Gastroesophageal sphincter (tissue), 3 donors: ENCODE data around the gene CD300E.

Experiments
- POLR2A ChIP-seq, 2 donors: fragments of 450-650 bp; IDR thresholded peaks; one replicate each; pipeline ENCODE4 v1.6.1; 2017; ENCODE audit warnings: antibody characterized with exemption in 2 of 2, mild to moderate bottlenecking in 2 of 2, moderate library complexity in 1 of 2
- TF ChIP-seq, protein P1 (sequence below), 4 experiments: fragments of 200-600 bp in 2 of 4; fragments of 450-650 bp in 2 of 4; sonication (generic) in 1 of 4; IDR thresholded peaks; one replicate each; pipeline ENCODE4 v1.5.1; 2017 to 2019; ENCODE audit warnings: antibody characterized with exemption in 4 of 4, mild to moderate bottlenecking in 2 of 4, moderate library complexity in 2 of 4

DNA sequence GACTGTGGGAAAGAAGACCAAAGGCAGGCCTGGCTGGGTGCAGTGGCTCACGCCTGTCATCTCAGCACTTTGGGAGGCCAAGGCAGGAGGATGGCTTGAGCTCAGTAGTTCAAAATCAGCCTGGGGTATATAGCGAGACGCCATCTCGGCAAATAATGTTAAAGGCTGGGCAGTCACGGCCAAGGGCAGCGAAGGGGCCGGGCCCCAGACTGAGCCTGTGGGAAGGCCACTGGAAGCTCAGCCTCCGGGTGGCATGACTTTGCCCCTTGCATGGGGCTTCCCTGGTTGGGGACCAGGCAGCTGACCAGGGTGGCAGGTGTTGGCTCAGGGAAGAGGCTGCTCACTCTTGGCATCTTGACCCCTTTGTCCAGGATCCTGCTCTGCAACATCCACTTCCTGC is 17.5 kb downstream of the CD300E start:
- TF ChIP-seq, protein P1, sequence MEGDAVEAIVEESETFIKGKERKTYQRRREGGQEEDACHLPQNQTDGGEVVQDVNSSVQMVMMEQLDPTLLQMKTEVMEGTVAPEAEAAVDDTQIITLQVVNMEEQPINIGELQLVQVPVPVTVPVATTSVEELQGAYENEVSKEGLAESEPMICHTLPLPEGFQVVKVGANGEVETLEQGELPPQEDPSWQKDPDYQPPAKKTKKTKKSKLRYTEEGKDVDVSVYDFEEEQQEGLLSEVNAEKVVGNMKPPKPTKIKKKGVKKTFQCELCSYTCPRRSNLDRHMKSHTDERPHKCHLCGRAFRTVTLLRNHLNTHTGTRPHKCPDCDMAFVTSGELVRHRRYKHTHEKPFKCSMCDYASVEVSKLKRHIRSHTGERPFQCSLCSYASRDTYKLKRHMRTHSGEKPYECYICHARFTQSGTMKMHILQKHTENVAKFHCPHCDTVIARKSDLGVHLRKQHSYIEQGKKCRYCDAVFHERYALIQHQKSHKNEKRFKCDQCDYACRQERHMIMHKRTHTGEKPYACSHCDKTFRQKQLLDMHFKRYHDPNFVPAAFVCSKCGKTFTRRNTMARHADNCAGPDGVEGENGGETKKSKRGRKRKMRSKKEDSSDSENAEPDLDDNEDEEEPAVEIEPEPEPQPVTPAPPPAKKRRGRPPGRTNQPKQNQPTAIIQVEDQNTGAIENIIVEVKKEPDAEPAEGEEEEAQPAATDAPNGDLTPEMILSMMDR (IDR thresholded peaks at IDR 0.05) = no peak
- no peak for TF ChIP-seq POLR2A (IDR thresholded peaks at IDR 0.05)
